Right ventricle myocardium superior (tissue), 1 donor: ENCODE results near the gene PEMT. TPM values are rescaled to one million over a fixed set of nuclear protein-coding genes. Genes with fewer than 3 reads are reported as not detected.

Source experiments
- ATAC-seq: fragments of 200-7000 bp; cut with Tn5 transposase; one replicate; pipeline ENCODE4 v1.9.1; 2020; ENCODE audit warnings: mild to moderate bottlenecking; ENCODE audit not compliant: poor library complexity
- DNase-seq: peaks from one replicate; pipeline ENCODE4 v3.0.0-alpha.2; 2020
- intact Hi-C: fragments of 100-400 bp; cut with DNase I; formaldehyde crosslinking; loops from one replicate; pipeline ENCODE4 v1.11.2; 2022
- total RNA-seq: library from RNA; stranded (reverse); fragmentation: NEBNext Ultra II Directional; extraction: Animal tissue kit (Norgen Biotek cat#: 25700); gene quantifications from one replicate; pipeline ENCODE4 v1.2.1, GENCODE V29; 2021
- donor health status: DM: no; HTN: yes; CAD: no; lungs with severe emphysema.

Gene PEMT
- total RNA-seq, 1 donor from 2014 or later: 16.2 TPM

DNA sequence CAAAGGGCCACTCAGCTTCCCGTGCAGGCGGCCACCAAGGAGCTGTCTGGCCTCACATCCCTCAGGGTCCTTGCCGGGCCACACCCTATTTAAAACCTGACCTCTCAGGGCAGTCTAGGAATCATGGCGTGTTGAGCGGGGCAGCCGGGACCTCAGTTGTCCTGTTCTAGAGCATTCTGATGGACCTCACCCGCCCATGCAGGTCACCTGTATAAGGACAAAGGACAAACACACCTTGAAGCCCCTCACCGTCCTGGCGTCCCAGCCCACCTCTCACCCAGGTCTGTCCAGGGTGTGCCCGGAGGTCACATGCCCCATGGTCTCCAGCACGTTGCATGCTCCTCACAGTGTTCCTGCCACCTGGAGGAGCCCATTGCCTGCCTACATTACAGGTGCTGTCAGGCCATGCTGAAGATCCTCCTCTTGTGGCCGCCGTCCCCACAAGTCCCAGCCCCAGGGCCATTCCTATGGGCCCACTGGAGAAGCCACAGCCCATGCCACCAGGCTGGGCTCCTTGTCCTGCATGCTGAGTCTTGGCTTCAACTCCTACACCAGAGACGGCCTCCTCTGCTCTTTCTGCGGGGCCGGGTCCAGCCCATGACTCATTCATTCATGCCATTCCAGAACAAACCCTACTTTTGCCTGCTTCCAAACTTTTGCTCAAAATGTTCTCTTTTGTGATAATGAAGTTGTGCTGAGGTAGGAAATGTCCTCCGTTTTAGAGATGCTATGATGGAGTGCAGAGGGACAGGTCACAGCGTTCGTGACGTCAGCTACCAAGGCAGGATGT is 46.3 kb downstream of the PEMT start:
- ATAC-seq (no peak), DNase-seq (peak; percentile 68)
- intact Hi-C loops: no loop called here

DNA sequence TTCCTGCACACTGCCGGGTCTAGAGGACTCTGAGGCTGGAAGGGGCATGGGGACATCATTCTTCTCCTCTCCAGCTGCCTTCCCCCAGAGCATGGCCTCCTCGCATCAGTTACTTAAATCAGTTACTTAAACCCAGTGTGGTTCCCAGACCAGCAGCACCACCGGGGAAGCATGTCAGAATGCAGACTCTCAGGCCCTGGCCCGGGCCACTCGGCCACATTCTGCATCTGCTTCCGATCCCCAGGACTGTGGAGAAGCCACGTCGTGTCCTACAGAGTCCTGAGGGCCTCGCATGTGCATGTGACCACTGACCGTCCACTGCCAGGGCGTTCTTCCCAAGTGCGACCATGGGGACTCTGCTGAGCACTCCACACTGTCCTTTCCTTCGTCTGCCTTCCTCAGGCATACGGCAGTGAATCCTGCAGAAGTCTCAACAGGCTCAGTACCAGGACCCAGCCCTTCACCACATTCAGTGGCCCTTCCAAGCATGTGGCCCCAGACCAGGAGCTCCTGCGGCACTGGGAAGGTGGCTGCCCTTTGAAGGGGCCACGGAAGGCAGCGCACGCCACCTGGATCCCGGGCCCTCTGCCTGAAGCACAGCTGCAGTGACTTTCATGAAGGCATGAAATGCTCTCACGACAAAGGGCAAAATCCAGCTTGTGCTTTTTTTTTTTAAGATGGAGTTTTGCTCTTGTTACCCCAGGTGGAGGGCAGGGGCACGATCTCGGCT is 48.4 kb downstream of the PEMT start:
- peak; percentile 24 for DNase-seq
- no peak for ATAC-seq
- intact Hi-C loops: no loop called here

DNA sequence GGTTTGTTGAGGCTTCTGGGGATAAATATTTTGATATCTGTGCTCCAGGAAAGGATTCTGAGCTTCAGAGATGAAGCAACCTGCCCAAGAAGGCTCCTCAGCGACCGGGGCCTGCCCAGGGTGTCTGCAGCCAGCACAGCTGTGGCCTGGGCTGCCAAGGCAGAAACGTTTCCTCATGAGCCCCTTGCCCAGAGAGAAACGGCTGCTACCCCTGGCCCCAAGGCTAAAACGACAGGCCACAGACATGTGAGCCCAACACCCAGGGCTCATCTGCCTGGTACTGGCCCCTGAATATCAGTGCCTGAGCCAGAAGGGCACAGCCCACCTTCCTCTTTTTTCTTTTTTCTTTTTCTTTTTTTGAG is 49.9 kb downstream of the PEMT start:
- intact Hi-C loops: no loop called here
- ATAC-seq (no peak), DNase-seq (peak; percentile 20)

DNA sequence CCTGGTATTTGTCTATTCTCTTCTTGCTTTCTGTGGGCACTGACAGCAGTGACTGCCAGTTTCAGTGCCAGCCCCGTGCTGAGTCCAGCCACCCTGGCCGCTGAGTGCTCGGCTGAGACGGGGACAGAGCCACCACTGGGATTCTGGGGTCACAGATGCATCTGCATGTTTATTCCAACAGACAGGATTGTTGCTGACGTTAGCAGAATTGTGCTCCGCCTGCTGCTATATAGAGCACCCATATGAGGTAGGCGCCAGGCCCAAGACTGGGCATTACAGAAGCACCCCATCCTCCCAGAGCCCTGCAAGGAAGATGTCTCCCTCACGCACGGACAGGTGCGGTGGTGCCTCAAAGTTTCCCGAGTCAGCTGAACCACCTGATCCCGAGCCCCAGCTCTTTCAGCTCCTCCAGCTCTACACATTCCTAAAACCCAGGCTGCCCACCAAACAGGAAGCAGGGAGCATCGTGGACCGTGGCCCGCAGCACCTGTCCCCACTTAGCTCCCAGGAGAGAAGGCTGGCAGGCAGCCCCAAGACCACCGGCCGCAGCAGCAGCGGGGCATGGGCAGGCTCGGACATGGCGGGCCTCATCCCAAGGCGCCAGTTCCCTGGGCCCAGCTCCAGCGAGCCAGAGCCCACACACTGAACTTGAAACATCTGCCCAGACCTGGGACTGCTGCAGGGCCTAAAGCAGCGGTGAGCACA is 50.4 kb downstream of the PEMT start:
- DNase-seq (peak; percentile 43), ATAC-seq (peak; percentile 26)
- intact Hi-C loops: no loop called here

DNA sequence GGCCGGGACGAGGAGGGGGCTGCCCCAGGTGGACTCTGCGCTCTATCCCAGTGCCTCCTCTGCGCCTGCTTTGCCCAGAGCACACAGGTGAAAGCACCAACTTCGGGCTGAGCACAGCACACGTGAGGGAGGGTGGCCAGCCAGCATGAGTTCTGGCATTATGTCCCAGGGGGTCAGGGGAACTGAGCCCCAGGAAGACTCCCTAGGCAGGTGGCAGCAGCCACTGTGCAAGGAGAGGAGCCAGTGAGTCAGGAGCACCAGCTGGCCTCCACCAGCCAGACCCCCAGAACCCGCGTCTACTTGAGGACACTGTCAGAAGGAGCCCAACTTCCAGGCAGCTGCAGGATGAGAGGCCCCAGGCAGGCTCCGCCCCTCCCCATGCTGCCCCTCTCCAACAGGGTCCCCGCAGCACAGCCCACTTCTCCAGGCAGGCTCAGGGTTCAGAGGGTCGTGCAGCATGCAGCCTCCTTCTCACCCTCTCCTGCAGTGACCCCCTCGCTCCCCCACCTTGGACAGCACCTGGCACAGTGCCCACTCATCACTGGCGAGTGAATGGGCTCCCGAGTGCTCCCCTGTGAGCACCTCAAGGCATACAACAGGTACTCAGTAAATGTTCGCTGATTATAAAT is 51.1 kb downstream of the PEMT start:
- peak; percentile 1 for ATAC-seq
- peak; percentile 35 for DNase-seq
- intact Hi-C loops: no loop called here

DNA sequence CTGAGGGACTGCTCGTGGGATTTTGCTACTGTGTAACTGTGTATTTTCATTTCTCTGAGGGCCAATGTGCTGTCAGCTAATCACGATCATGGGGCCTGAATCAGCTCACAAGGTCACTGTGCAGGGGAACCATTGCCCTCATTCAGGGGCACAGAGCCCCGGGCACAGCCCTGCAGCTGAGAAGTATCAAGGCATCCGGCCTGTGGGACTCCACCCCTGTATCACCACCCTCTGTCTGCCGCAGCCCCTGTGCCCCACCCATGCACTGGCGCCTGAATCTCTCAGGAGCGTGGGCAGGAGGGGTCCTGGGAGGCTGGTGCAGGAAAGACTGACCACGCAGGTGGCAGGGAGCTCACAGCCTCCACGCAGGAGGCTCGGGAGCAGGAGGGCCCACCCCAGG is 51.9 kb downstream of the PEMT start:
- DNase-seq (peak; percentile 30), ATAC-seq (no peak)
- intact Hi-C loops: no loop called here

DNA sequence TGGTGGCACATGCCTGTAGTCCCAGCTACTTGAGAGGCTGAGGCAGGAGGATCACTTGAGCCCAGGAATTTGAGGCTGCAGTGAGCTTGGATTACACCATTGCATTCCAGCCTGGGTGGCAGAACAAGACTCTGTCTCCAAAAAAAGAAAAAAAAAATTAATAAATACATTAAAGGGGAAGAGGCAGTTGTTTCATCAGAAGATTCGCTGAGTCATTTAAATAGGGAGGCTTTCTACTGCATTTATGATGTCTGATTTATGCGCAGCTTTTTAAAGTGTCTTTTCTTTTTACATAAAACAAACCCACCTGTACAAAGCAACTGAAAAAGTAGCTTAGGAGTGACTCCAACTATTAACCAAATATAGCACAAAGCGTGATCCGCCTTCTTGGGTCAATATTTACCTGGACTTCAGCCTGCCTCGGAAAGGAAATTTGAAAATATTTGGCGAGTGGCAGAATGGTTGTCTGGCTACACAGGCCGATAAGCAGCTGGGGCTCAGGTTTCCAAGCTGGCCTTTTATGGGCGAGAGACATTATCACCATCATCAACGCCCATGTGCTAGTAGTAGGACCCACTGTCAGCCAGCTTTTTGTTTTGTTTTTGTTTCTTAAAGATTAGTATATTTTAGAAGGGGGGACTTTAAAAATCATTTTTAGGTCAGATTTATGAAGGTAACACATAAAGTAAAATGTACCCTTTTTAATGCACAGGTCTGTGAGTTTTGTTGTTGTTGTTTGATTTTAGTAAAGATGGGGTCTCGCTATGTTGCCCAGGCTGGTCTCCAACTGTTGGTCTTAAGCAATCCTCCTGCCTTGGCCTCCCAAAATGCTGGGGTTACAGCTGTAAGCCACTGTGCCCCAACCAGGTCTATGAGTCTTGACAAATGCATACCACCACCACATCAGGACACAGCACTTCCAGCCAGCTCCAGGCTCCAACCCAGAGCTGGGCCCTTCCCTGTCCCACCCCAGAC is 52.8 kb downstream of the PEMT start:
- no peak for ATAC-seq
- intact Hi-C loops: no loop called here
- DNase-seq: no peak

DNA sequence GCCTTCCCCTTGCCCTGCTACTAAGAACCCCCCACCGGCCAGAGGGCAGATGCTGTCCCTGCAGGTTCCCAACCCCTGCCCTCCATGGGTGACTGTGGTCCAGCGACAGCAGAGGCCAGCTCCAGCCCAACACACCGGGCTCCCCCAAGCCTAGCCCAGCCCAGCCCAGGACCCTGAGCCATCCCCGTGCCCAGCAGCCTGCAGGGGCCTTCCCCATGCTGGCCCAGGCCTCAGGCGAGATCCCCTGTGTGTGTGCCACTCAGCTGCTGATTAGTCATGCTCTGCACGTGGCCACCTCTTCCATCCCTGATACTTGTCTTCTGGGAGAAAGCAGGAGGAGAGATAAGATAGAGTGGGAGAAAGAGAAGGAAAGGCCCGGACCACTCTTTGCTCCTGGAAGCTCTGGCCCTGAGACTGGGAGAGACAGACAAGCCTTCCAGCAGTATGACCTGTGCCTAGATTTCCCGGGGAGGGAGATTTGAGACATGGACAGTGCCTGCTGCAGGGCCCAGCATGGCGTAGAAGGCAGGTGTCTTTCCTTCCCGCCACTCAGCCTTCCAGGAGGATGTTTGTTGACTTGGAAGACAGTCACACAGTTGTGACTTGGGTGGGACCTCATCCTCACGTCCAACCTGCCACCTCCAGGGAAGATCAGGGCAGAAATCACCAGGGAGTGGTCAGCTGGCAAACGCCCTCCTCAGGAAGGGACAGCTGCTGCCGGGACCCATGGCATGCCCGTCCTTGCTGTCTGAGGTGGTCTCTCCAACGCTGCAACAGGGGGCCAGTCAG is 54.0 kb downstream of the PEMT start:
- DNase-seq (peak; percentile 32), ATAC-seq (no peak)
- intact Hi-C loops: no loop called here

DNA sequence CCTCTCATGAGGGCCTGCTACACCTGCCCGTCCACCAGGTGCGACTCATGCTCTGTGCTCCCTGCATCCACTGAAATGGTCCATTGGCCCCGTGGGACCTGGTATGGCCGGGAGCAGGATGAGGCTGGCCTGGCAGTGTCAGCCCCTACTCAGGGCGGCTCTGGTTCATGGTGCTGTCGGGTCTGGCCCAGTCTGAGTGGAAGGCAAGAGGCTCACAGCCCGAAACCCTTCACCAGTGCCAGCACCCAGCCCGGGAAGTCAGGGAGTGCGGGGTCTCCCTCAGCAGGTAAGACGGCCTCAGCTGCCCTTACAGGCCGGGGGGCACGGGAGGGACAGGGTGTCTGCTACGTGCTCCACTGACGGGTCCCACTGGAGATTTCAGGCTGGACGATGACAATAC is 54.8 kb downstream of the PEMT start:
- DNase-seq (peak; percentile 23), ATAC-seq (no peak)
- intact Hi-C loops: no loop called here

DNA sequence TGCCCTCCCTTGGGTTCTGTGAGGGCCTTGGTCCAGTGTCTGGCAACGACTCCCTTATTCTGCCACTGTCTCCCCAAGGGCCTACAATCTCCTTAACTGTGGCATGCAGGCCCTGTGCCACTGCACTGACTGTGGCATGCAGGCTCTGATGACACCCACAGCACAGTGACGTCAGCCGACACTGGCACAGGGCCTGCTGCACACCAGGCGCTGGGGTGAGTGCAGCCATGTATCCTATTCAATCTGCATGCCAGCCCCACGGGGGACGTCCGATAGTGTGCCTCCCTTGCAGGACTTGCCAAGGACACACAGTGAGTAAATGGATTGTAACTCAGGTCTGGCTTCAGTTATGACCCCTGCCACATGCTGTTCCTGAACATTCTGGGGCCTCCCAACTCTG is 55.6 kb downstream of the PEMT start:
- DNase-seq (peak; percentile 92), ATAC-seq (peak; percentile 94)
- intact Hi-C loops: no loop called here

DNA sequence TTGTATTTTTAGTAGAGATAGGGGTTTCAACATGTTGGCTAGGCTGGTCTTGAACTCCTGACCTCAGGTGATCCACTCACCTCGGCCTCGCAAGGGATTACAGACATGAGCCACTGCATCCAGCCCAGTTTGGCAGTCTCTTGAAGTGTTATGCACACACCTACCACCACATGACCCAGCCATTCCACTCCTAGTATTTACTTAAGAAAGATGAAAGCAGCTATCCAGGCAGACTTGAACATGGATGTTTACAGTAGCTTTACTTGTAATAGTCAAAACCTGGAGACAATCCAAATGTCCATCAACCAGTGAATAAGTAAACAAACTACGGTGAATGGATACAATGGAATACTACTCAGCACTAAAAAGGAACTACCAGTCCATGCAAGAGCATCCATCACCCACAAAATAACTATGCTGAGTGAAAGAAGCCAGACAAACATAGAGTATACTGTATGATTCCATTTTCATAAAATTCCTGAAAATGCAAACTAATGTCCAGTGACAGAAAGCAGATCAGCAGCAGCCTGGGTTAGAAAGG is 57.5 kb downstream of the PEMT start:
- ATAC-seq (no peak), DNase-seq (peak; percentile 6)
- intact Hi-C loops: no loop called here

DNA sequence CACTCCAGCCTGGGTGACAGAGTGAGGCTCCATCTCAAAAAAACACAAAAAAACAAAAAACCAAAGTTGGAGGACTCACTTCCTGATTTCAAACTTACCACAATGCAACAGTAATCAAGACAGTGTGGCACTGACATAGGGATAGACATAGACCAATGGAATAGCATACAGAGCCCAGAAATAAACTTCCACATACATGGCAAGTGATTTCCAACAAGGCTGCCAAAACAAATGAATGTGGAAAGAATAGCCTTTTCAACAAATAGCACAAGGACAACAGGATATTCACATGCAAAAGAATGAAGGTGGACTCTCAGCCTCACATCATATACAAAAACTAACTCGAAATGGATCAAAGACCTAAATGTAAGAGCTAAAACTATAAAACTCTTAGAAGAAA is 58.5 kb downstream of the PEMT start:
- no peak for ATAC-seq
- intact Hi-C loops: no loop called here
- no peak for DNase-seq

DNA sequence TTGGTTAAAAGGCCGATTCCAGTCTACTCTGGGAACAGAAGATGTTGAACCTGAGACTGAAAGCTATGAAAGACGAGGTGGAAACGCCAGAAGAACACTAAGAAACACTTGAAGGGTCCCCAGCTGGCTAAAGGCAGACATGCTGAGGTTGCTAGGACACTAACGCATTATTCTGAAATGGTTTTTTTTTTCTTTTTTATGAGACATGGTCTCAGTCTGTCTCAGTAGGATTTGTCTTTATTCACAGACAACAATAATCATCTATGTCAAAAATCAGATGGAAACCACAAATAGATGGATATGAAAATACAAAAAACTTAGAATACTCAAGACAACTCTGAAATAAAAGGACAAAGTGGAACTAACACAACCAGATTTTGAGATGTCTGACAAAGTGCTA is 60.4 kb downstream of the PEMT start:
- DNase-seq (no peak), ATAC-seq (no peak)
- intact Hi-C loops: no loop called here

DNA sequence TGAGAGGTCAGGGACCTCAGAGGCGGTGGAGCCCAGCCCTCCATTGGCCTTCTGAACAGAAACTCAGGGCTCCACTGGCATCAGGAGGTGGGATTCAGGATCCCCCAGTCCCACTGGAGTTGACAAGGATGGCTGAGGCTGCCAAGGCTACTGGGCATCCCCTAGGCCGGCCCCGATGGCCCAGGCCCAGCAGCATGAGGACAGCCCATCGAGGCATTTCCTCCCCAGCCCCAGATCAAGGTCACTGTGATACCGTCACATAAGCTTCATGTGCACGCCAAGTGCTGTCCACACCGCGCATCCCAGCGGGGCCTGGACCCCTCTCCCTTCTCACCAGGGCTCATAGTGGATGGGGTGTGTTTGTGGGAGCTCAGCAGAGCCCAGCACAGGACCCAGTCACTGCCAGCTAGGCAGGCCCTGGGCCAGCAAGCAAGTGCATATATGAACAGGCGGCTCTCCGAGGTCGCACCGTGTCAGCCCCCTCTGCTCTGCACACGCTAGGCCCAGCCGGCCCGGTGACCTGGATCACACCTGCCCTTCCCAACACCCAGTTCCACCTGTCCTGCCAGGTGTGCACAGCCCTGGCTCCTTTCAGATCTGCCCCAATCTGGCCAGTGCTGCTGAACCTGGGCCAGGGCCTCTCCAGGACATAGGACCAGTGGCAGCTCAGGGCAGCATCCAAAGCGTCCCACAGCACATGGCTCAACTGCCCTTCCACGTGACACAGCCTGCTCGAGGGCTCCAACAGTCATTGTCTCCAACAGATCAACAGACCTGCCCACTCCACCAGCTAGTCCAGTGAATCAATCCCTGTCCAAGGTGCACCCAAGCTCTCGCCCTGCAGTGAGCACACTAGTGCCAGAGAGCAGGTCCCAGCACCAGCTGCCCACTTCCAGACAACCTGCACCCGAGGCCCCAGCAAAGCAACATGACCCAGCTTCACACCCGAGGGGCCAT is 62.5 kb downstream of the PEMT start:
- intact Hi-C loops: no loop called here
- DNase-seq: peak; percentile 53
- peak; percentile 46 for ATAC-seq

DNA sequence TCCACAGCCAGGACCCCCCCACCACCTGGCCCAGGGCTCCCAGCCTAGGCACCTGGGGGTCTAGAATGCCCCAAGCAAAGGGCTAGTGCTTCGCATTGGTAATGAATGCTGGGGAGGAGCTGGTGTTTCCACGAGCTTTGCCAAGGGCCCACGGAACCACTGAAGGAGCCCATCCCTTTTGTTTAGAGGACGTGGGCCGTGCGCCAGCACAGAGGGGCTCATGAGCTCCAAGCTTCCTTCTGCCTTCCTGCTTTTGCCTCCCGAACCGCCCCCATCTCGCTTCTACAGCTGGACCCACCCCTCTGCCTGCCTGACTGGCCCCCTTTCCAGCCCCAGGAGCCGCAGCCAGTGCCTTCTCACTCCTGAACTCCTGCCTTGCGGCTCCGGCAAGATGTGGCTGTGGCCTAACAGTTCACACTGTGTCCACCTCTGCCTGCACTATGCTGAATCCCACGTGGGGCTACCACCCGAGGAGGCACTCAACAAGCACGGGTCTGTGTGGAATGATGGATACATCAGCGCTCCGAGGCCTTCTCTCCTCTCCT is 63.5 kb downstream of the PEMT start:
- DNase-seq (peak; percentile 33), ATAC-seq (no peak)
- intact Hi-C loops: no loop called here

DNA sequence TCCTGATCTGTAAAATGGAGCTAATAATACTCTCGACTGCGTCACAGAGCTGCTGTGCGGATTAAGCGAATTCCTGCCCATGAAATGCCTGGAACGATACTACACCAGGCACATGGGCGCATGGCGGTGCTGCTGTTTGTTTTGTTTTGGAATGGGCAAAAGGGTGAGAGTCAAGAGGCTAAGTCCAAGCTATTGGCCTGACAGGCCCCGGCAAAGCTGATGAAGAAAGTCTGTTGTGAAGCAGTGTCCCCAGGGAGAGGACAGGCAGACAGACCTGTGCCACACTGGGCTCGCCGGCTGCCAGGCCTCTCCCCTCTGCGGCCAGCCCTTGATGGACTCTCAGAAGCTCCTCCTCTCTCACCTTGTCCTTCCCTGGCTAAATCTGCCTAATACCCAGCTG is 64.0 kb downstream of the PEMT start:
- intact Hi-C loops: no loop called here
- ATAC-seq (peak; percentile 66), DNase-seq (peak; percentile 63)
